Measurements from ENCODE around the gene INTS11.
"Not testable (repeated sequence)": the region's sequence is repeated elsewhere in the genome, so short reads cannot be mapped to it uniquely, and the experiment has no call there.

The INTS11 gene

DNA sequence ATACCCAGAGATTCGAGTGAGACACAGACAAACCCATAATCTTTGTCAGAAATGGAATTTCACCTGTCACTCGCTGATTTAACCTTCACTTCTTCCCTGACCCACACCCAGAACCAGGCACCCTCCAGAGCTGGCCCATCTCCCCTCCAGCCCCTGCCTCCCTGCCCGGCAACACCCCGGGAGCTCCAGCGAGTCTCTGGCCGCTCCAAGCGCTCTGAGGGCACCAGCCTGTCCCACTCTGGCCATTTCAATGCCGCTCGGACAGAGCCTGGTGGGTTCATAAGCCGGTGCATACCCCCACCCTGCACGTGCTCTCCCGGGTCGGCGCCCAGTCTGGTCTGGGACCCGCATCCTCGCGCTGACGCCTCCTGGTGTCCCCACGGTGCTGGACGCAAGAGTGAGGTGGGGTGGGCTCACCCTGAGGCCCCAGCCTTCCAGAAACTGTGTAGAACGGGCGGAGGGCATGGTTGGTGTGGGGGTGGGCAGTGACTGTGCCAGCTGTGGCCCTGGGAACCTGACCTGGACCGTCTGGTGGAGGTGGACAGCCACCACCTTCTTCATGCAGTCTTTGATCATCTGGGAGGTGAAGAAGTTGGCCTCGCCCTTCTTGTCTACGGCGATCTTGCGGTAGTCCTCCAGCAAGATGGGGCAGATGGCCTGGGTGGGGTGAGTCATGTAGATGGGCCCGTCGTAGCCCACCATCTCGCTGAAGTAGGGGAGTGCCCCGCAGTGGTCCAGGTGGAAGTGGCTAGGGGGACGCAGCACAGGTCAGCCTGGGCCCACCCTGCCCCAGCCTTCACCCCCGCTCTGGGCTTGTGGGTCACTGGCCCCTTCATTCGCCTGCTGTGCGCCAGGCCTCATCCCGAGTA lies 5.4 kb downstream of the INTS11 start:
- Mint-ChIP-seq H3K27me3 (no peaks in the 10 kb centered on the region), H3K4me3 (no peak overlapping the region), H3K36me3 (ENCODE audit: insufficient read depth) (peaks cover 28% of the 10 kb centered on the region), H3K9me3 (no peaks in the 10 kb centered on the region), H3K4me1 (peaks cover 25% of the 10 kb centered on the region), H3K27ac (ENCODE audit: low read depth) (no peak overlapping the region)
- ATAC-seq (replicated peaks; ENCODE audit: extremely low read depth, poor library complexity, severe bottlenecking) (no peak), DNase-seq (ENCODE audit: low spot score in 2 of 2) (no peak)

DNA sequence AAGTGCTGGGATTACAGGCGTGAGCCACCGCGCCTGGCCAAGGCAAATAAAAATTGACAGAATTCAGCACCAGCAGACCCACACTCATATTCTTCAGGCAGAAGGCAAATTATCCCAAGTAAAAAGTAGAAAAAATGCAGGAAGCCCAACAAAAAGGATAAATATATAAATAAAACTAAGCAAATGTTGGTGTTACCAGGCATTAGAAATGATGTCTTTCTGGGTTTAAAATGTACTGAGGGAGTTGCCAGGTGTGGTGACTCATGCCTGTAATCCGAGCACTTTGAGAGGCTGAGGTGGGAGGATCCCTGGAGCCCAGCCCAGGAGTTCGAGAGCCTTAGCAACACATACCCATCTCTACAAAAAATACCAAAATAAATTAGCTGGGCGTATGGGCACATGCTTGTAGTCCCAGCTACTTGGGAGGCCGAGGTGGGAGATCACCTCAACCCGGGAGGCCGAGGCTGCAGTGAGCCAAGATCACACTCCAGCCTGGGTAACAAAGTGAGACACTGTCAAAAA lies 6.3 kb downstream of the INTS11 start:
- H3K4me1 Mint-ChIP-seq, result peaks cover 18% of the 10 kb centered on the region
- H3K27ac Mint-ChIP-seq (ENCODE audit: low read depth), result no peak overlapping the region
- H3K36me3 Mint-ChIP-seq (ENCODE audit: insufficient read depth), result peaks cover 31% of the 10 kb centered on the region
- H3K9me3 Mint-ChIP-seq, result no peaks in the 10 kb centered on the region
- H3K27me3 Mint-ChIP-seq, result no peaks in the 10 kb centered on the region
- H3K4me3 Mint-ChIP-seq, result no peak overlapping the region
- no peak for DNase-seq (ENCODE audit: low spot score in 2 of 2)
- no peak for ATAC-seq (replicated peaks; ENCODE audit: extremely low read depth, poor library complexity, severe bottlenecking)

DNA sequence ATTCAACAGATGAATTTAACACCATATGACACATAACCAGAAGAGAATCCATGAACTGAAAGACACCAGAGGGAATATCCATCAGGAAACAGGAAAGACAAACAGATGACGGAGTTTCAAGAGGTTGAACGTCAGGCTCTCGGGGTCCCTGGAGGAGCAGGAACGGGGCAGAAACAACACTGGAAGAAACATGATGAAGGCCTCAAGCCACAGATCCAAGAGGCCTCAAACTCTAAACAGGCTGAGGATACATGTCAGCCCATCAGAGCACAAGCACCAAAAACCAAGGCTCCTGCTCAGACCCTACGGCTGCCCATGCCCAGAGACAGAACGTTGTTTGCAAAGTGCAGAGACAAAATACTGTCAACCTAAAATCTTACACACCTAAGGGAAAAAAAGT lies 7.0 kb downstream of the INTS11 start:
- no peak for ATAC-seq (replicated peaks; ENCODE audit: extremely low read depth, poor library complexity, severe bottlenecking)
- H3K4me3 Mint-ChIP-seq, result no peak overlapping the region
- peaks cover 33% of the 10 kb centered on the region for H3K36me3 Mint-ChIP-seq (ENCODE audit: insufficient read depth)
- DNase-seq (ENCODE audit: low spot score in 2 of 2), result no peak
- H3K9me3 Mint-ChIP-seq, result no peaks in the 10 kb centered on the region
- peaks cover 11% of the 10 kb centered on the region for H3K4me1 Mint-ChIP-seq
- H3K27me3 Mint-ChIP-seq, result no peaks in the 10 kb centered on the region
- no peak overlapping the region for H3K27ac Mint-ChIP-seq (ENCODE audit: low read depth)

DNA sequence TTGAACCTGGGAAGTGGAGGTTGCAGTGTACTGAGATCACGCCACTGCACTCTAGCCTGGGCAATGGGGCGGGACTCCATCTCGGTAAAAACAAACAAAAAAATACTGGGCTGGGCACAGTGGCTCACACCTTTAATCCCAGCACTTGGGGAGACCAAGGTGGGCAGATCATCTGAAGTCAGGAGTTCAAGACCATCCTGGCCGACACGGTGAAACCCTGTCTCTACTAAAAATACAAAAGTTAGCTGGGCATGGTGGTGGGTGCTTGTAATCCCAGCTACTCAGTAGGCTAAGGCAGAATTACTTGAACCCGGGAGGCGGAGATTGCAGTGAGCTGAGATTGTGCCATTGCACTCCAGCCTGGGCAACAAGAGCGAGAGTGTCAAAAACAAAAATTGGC lies 8.3 kb downstream of the INTS11 start:
- H3K4me3 Mint-ChIP-seq; H3K4me1 Mint-ChIP-seq; H3K27me3 Mint-ChIP-seq; H3K27ac Mint-ChIP-seq (ENCODE audit: low read depth); DNase-seq (ENCODE audit: low spot score in 2 of 2); H3K9me3 Mint-ChIP-seq; ATAC-seq (replicated peaks; ENCODE audit: extremely low read depth, poor library complexity, severe bottlenecking): not testable (repeated sequence)
- peaks cover 39% of the 10 kb centered on the region for H3K36me3 Mint-ChIP-seq (ENCODE audit: insufficient read depth)

DNA sequence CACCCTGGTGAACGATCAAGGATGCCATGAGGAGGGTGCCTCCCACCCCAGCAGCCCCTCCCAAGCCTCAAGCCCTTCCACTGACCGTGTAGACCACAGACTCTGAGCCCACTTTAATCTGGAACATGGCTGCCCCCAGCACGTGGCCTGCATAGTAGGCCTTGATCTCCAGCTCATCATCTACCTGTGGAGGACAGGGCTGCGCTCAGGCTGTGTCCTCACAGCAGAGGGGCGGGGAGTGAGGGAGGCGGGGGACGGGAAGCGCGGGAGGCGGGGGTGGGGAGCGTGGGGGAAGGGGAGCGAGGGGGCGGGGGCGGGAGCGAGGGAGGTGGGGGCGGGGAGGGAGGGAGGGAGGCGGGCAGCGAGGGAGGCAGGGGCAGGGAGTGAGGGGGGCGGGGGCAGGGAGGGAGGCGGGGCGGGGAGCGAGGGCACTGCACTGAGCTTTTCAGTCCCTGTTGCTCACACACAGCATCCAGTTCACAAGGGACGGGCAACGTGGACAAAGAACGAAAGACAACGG lies 9.0 kb downstream of the INTS11 start:
- Mint-ChIP-seq H3K4me3 (no peak overlapping the region), H3K4me1 (peaks cover 5% of the 10 kb centered on the region), H3K27ac (ENCODE audit: low read depth) (no peak overlapping the region), H3K9me3 (no peaks in the 10 kb centered on the region), H3K27me3 (no peaks in the 10 kb centered on the region), H3K36me3 (ENCODE audit: insufficient read depth) (peaks cover 43% of the 10 kb centered on the region)
- ATAC-seq (replicated peaks; ENCODE audit: extremely low read depth, poor library complexity, severe bottlenecking) (no peak), DNase-seq (ENCODE audit: low spot score in 2 of 2) (no peak)

DNA sequence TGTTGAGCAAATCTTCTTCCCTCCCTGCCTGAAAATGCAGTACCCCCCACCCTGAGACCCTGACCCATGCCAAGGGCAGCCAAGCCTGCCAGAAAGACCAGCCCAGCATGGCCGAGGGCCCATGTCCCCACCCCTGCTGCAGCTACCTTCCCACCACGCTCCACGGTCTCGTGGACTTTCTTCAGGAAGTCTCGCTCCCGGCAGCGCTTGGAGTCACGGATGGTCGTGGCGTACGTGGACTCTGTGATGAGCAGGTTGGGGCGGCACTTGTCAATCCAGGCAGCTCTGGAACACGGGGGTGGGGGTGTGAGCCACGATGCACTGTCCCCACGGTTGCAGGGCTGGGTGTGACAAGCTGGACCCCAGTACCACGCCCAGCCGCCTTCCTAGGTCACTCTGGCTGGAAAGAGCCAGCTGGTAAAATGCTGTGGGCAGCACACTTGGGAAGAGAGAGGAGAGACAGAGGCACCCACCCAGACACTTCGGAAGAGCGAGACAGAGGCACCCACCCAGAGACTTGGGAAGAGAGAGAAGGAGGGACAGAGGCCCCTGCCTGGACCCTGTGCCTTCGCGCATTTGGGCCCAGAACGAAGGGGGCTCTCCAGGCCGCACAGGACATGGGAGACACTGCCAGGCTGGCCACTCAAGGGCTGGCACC lies 9.7 kb downstream of the INTS11 start:
- DNase-seq (ENCODE audit: low spot score in 2 of 2) (no peak), ATAC-seq (replicated peaks; ENCODE audit: extremely low read depth, poor library complexity, severe bottlenecking) (no peak)
- Mint-ChIP-seq H3K27ac (ENCODE audit: low read depth) (peak overlapping the region; percentile 44), H3K36me3 (ENCODE audit: insufficient read depth) (peaks cover 43% of the 10 kb centered on the region), H3K4me3 (peak overlapping the region; percentile 67), H3K27me3 (no peaks in the 10 kb centered on the region), H3K4me1 (no peaks in the 10 kb centered on the region), H3K9me3 (no peaks in the 10 kb centered on the region)

DNA sequence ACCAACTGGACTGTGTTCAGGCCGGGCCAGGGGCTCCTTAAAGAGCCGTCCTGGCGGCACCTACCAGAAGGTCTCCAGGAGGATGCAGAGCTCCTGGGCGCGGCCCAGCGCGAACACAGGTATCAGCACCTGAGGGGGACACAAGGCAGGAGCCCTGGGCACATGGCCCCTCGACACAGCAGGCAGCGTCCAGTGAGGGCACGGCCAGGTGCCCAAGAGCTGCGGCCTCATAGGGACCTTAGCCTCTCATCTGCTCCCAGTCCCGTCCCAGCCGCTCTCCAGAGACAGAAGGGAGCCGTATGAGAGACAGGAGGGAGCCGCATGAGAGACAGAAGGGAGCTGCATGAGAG lies 10.2 kb downstream of the INTS11 start:
- Mint-ChIP-seq H3K27me3 (no peaks in the 10 kb centered on the region), H3K9me3 (no peaks in the 10 kb centered on the region), H3K4me1 (no peaks in the 10 kb centered on the region), H3K36me3 (ENCODE audit: insufficient read depth) (peaks cover 39% of the 10 kb centered on the region), H3K4me3 (no peak overlapping the region), H3K27ac (ENCODE audit: low read depth) (no peak overlapping the region)
- DNase-seq (ENCODE audit: low spot score in 2 of 2) (no peak), ATAC-seq (replicated peaks; ENCODE audit: extremely low read depth, poor library complexity, severe bottlenecking) (no peak)

DNA sequence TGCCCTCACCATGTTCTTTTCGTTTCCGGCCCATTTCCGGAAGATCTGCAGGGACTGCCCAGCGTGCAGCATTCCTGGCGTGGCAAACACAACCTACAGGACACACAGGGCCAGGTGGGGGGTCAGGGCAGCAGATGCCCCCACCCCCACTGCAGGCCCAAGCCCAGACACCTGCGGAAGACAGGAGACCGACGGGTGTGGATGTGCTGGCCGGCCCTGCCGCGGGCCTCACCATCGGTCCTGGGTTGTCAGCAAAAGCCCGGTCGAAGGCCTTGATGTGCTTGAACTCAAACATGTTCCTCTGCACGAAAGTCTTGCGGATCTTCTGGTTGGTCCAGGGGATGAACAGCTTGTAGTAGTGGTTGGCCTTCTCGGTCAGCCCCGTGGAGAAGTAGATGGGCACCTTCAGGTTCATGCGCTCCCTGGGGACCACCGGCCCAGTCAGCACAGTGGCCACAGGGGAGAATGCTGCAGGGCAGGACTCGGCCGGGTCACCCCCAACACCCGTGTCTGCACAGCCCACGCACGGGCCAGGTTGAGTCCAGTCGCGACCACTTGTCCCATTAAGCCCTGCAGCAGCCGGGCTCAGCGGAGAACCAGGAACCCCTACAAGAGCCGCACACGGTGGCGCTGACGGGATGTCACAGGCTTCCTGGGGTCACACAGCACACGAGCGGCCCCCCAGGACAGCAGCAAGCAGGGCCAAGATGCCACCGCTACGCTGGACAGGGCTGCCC lies 10.8 kb downstream of the INTS11 start:
- no peak for DNase-seq (ENCODE audit: low spot score in 2 of 2)

DNA sequence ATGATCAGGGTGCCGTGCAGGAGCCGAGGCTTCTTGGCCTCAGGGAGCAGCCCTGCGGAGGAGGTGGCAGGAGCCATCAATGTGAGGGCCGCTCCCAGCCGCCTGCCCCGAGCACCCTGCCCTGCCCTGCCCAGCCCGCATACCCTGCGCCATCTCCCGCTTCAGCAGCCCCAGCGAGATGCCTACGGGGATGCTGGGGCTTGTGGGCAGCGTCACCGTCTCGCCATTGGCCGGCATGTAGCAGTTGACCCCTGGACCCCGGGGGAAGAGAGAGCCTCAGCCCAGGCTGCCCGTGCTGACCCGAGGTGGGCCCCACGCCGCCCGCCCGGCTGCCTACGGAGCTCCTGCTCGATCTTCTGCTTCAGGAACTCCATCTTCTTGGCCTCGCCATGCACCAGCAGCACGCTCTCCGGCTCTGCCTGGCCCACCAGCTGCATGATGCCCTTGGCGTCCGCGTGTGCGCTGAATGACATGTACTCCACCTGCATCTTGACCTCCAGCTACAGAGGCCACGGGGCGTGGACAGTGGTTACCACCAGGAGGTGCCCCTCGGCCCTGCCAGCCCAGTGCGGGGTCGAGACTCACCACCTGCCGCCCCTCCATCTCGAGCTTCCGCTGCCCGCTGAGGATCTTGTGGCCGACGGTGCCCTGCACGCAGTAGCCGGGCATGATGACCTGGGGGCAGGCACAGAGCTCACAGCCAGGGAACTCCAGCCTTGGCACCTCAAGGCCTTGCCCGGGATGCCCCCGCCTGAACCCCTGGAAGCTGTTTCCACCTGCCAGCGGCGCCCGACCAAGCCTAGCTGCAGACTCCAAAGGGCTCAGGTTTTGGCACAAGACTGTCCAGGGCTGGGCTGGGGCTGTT lies 11.8 kb downstream of the INTS11 start:
- no peak for DNase-seq (ENCODE audit: low spot score in 2 of 2)
- Mint-ChIP-seq H3K4me3 (no peak overlapping the region), H3K36me3 (ENCODE audit: insufficient read depth) (peaks cover 36% of the 10 kb centered on the region)

More for the DNA sequence above, 10.8 kb downstream of the INTS11 start:
- no peaks in the 10 kb centered on the region for H3K4me1 Mint-ChIP-seq
- no peaks in the 10 kb centered on the region for H3K9me3 Mint-ChIP-seq
- H3K27me3 Mint-ChIP-seq, result no peaks in the 10 kb centered on the region
- no peak overlapping the region for H3K4me3 Mint-ChIP-seq
- H3K36me3 Mint-ChIP-seq (ENCODE audit: insufficient read depth), result peaks cover 37% of the 10 kb centered on the region
- no peak overlapping the region for H3K27ac Mint-ChIP-seq (ENCODE audit: low read depth)
- ATAC-seq (replicated peaks; ENCODE audit: extremely low read depth, poor library complexity, severe bottlenecking), result no peak

DNA sequence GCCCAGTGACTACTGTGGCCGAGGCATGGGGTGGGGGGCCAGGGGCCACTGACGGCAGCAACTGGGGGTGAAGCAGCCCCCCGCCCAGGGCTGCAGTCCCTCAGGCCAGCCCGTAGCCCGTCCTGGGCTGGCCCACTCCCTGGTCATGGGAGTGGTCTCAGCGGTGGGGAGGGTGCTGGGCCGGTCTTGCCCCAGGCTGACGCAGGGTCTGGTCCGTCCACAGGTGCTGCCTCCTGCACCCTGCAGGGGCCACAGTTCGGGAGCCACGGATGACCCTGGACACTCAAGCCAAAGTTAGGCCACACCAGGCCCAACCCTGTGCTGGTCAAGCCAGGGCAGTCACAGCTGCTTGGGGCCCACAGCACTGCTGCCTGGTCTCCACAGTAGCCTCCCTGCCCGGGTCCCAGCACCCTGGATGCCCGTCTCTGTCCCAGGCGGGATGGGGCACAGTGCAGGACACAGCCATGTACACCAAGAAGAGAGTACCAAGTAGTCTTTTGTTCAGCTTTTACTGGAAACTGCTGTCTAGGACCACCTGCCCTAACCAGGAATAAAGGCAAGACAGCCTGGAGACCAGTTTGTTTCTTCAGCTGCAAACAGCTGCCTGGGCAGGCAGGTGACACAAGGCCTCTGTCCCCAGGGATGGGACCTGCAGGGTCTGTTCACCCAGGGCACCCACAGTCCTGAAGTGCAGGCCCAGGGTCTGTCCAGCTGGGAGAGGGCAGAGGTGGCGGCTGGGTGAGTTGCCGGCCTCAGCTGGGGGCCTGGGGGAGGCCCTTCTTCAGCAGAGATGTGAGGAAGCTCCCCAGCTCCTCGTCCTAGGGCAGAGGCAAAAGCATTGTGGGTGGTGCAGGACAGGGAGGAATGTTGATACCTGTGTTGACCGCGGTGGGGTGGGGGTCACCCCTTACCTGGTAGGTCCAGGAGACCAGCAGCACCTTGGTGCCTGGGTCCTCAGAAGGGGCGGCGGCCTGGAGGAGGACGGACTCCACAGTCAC lies 13.1 kb downstream of the INTS11 start:
- no peak for DNase-seq (ENCODE audit: low spot score in 2 of 2)
- no peaks in the 10 kb centered on the region for H3K9me3 Mint-ChIP-seq
- H3K27ac Mint-ChIP-seq (ENCODE audit: low read depth), result no peak overlapping the region
- ATAC-seq (replicated peaks; ENCODE audit: extremely low read depth, poor library complexity, severe bottlenecking), result no peak
- H3K4me1 Mint-ChIP-seq, result peaks cover 8% of the 10 kb centered on the region
- no peaks in the 10 kb centered on the region for H3K27me3 Mint-ChIP-seq
- peaks cover 33% of the 10 kb centered on the region for H3K36me3 Mint-ChIP-seq (ENCODE audit: insufficient read depth)
- no peak overlapping the region for H3K4me3 Mint-ChIP-seq

More for the DNA sequence above, 11.8 kb downstream of the INTS11 start:
- no peaks in the 10 kb centered on the region for H3K9me3 Mint-ChIP-seq
- no peaks in the 10 kb centered on the region for H3K27me3 Mint-ChIP-seq
- H3K27ac Mint-ChIP-seq (ENCODE audit: low read depth), result peak overlapping the region; percentile 59
- H3K4me1 Mint-ChIP-seq, result no peaks in the 10 kb centered on the region
- no peak for ATAC-seq (replicated peaks; ENCODE audit: extremely low read depth, poor library complexity, severe bottlenecking)

DNA sequence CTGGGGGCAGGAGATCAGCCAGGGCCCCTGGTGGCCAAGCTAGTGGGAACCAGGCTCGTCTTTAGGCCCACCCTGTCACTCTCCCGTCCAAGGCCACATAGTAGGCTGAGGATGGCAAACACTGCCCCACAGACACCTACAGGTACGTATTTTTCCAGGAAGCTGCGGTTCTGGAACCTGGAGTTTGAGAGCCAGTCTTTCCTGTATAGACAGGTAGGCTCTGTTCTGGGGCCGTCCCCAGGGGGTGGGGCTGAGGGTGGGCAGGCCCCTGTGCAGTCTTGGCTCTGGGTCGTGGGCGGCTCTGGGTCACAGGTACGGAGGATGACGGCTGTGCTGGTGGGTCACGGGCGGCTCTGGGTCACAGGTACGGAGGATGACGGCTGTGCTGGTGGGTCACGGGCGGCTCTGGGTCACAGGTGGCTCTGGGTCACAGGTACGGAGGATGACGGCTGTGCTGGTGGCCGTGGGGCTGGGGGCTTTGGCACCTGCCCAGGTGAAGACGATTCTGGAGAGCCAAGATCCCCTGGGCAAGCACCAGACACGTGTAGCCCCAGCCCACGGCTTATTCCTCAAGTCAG lies 13.9 kb downstream of the INTS11 start:
- Mint-ChIP-seq H3K4me3 (peak overlapping the region; percentile 79), H3K9me3 (no peaks in the 10 kb centered on the region), H3K36me3 (ENCODE audit: insufficient read depth) (peaks cover 27% of the 10 kb centered on the region), H3K27me3 (no peaks in the 10 kb centered on the region), H3K4me1 (peaks cover 16% of the 10 kb centered on the region), H3K27ac (ENCODE audit: low read depth) (peak overlapping the region; percentile 32)
- DNase-seq (ENCODE audit: low spot score in 2 of 2), result no peak
- no peak for ATAC-seq (replicated peaks; ENCODE audit: extremely low read depth, poor library complexity, severe bottlenecking)

Measured in central memory CD8-positive, alpha-beta T cell (primary cell).